ENCODE measurements around the gene RAMP2.

The RAMP2 gene

GRCh38 chr17:42773290-42774035, 12.4 kb downstream of the RAMP2 start, which contains the start of gene VPS25:
TSS of gene VPS25 (plus strand) at chr17:42773449. CDS start at chr17:42773476, 27 bp downstream.
- TF ChIP-seq CTCF (IDR thresholded peaks at IDR 0.05) (no peak), ZFX (IDR thresholded peaks at IDR 0.05; ENCODE audit: borderline replicate concordance) (no peak)
- peak within 1 kb of the TSS; percentile 58 for H3K27ac ChIP-seq

GRCh38 chr17:42774066-42774745, 13.2 kb downstream of the RAMP2 start:
- TF ChIP-seq ZFX (IDR thresholded peaks at IDR 0.05; ENCODE audit: borderline replicate concordance) (no peak), CTCF (IDR thresholded peaks at IDR 0.05) (no peak)
- H3K27ac ChIP-seq, result peak overlapping the region; percentile 58; the same call in 1 of the 2 replicates

- no peak overlapping the region for H3K27ac ChIP-seq
- no peak for TF ChIP-seq CTCF (IDR thresholded peaks at IDR 0.05)
- TF ChIP-seq ZFX (IDR thresholded peaks at IDR 0.05; ENCODE audit: borderline replicate concordance), result no peak
Observed at GRCh38 chr17:42775534-42776098, 14.6 kb downstream of the RAMP2 start.

- TF ChIP-seq CTCF (IDR thresholded peaks at IDR 0.05) (no peak), ZFX (IDR thresholded peaks at IDR 0.05; ENCODE audit: borderline replicate concordance) (no peak)
- peak overlapping the region; percentile 51; the same call in 1 of the 2 replicates for H3K27ac ChIP-seq
Observed at GRCh38 chr17:42778570-42778969, 17.5 kb downstream of the RAMP2 start.

- peak overlapping the region; percentile 51 for H3K27ac ChIP-seq
- TF ChIP-seq CTCF (IDR thresholded peaks at IDR 0.05) (no peak), ZFX (IDR thresholded peaks at IDR 0.05; ENCODE audit: borderline replicate concordance) (no peak)
Observed at GRCh38 chr17:42779304-42779935, 18.4 kb downstream of the RAMP2 start.

- H3K27ac ChIP-seq, result peak within 1 kb of the TSS; percentile 51
- TF ChIP-seq CTCF (IDR thresholded peaks at IDR 0.05), result no peak
- no peak for TF ChIP-seq ZFX (IDR thresholded peaks at IDR 0.05; ENCODE audit: borderline replicate concordance)
Observed at GRCh38 chr17:42779936-42780850, 19.2 kb downstream of the RAMP2 start, which contains the start of gene WNK4. TSS of gene WNK4 (plus strand) at chr17:42780610. CDS start at chr17:42780699, 89 bp downstream.
